Measurements from ENCODE around the gene SEPTIN8.

SEPTIN8 gene, protein sequence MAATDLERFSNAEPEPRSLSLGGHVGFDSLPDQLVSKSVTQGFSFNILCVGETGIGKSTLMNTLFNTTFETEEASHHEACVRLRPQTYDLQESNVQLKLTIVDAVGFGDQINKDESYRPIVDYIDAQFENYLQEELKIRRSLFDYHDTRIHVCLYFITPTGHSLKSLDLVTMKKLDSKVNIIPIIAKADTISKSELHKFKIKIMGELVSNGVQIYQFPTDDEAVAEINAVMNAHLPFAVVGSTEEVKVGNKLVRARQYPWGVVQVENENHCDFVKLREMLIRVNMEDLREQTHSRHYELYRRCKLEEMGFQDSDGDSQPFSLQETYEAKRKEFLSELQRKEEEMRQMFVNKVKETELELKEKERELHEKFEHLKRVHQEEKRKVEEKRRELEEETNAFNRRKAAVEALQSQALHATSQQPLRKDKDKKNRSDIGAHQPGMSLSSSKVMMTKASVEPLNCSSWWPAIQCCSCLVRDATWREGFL

GRCh38 chr5:132777209-132778069 lies at the start of gene SEPTIN8:
Gene SEPTIN8, minus strand, starts transcription at chr5:132777239. Its CDS starts 102 bp downstream, at chr5:132777137.
- peak; percentile 36 to 52 for DNase-seq

DNA sequence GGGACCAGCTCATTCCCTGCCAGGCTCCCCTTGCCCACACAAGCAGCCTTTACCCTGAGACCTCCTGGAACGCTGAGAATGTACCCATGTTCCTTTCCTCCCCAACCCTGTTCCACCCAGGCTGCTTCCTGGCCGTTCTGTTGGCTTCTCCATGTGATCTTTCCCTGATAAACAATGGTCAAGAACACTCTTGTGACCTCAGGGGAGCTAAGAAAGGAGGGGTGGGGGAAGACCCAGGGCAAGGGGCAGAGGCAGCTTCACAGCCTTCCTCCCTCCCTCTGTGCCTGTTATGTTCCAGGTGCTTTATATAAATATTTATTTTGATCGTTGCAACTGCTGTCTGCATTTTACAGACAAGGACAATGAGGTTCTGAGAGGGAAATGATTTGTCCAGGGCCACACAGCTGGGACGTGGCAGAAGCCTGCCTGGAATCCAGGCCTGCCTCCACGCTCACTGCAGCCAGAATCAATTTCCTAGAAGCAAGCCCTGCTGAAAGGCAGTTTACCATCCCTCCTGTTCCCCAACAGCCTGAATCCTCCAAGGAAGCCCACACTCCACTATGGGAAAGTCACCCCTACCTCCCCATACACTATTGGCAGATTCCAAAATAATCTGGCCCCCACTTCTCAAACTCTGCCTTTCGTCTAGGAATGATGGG lies 49.5 kb upstream of the SEPTIN8 start:
- no peak for DNase-seq

DNA sequence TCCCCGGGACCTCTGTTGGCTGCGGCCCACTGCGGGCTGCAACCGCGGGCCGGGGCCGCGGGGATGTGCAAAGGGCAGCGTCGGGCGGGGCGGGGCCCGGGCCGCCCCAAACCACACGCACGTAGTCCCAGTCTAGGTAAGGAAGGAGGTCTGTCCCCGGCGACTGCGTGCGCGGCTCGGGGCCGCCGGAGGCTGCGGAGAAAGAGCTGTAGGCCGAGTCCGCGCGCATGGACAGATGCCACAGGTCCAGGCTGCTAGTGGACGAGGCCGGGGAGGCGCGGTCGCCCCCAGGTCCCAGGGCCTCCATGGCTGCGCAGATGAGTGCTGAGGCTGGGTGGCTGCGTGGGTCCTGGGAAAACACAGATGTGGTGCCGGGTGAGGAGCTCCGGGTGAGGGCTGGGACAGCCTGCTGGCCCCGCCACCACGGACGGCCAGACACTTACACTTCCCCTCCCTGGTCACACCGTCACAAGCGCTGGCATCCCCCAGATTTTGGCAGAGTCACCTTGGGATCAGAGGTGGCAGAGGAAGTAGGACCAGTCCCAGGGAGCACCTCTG lies 48.9 kb upstream of the SEPTIN8 start:
- peak in 1 of 2 donors; percentile 20 for DNase-seq

DNA sequence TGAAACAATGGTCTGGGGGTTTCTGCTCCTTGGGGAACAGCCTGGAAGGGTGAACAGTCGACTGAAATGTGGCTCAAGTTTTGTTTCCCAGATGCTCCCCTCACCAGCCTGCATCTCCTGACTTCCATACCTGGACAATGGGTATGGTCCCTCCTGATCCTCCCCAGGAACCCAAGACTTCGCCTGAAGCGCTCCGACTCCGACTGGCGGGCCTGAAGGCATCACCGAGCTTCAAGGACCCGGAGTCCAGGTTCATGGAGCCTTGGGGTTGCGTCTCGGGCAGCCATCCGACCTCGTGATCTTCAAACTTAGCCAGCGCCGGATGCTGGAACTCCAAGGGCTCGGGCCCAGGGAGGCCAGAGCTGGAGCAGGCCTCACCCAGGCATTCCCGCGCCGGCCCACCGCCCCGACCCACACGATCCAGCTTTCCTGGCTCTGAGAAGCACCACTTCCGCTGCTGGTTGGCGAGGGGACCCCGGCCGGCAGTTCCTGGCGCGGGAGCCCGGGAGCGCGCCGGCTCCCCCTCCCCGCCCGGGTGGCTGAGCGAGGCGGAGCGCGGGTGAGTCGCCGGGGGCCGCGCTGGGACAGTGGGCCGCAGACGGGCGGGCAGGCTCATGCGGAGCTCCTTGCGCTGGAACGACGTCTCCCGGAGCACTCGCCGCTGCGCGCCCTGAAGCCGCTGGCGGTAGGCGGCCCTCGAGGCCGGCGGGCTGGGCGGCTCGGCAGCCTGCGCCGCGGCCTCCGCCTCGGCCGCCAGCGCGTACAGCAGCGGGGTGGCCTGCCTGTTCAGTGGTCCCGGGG lies 48.2 kb upstream of the SEPTIN8 start:
- DNase-seq = no peak

- DNase-seq = no peak
Observed at GRCh38 chr5:132824426-132824825, 47.4 kb upstream of the SEPTIN8 start.

GRCh38 chr5:132823481-132824050 lies 46.5 kb upstream of the SEPTIN8 start:
- no peak for DNase-seq

DNA sequence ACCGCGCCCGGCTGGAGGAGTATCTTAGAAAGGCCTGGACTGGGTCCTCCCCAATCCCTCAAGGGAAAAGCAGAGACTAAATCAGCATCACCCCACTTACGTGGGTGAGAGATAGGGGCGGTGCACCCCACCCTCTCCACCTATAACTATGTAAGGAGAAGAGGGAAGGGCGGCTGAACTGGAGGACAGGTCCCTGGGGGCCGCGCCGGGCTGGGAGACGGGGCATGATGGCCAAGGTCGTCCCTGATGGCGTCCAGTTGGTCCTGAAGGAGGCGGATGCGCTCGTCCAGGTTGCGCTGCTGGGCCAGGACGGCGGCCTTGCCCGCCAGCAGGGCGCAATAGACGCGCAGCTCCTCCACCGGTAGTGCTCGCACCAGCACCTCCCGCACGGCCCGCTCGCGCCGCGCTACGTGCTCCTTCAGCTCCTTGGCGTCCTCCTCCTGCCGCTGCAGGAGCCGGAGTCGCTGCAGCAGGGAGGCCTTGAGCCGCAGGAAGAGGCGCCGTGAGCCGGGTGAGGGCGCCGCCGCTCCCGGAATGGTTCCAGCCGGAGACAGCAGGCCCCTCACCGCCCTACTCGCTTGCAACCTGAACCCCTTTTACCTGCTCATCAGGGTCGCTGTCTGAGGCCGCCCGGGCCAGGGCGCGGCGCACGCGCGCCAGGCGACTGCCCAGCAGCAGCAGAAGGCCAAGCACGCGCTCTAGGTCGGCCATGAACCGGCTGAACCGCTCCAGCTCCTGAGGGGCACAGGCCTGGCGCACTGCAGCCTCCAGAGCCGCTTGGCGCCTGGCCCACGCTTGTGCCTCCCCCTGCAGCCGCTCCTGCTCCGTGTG lies 45.8 kb upstream of the SEPTIN8 start:
- DNase-seq = no peak

DNA sequence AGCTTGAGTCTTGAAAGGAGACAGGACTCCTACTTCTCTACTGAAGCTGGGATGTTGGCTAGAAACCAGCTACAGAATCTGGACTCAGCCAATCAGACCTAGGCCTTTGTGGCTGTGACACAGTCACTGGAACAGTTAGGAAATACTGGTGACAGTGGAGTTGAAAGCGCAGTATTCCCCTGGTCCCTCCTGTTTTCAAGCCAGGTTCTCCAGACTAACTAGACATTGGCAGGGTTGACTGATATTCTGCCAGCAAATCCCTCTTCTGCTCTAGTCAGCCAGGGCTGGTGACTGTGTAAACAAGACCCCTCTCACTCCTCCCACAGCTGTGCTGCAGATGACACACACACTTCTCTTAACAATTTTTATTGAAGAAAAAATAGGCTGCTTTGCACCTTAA lies 44.8 kb upstream of the SEPTIN8 start:
- no peak for DNase-seq

GRCh38 chr5:132821350-132821749 lies 44.3 kb upstream of the SEPTIN8 start:
- no peak for DNase-seq

- DNase-seq = peak; percentile 85 to 88
Observed at GRCh38 chr5:132820162-132820754, 43.2 kb upstream of the SEPTIN8 start.

DNA sequence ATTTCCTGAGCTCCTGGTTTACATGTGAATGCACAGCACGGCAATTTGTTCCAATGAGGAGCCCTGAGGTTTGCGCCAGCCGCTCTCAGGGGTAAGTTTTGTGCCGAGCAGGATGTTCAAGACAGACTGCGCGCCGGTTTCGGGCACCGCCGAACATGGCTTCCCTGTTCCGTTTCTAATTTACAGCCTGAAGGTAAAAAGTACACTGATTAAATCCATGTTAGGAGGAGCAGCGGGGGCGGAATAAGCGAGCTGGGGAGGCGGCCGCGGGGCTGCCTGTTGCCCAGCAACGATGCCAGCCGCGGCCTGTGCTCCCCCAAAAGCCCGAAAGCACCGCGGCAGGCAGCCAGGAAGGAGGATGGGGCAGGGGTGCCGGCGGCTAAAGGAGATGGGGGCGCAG lies 42.4 kb upstream of the SEPTIN8 start:
- no peak for DNase-seq

DNA sequence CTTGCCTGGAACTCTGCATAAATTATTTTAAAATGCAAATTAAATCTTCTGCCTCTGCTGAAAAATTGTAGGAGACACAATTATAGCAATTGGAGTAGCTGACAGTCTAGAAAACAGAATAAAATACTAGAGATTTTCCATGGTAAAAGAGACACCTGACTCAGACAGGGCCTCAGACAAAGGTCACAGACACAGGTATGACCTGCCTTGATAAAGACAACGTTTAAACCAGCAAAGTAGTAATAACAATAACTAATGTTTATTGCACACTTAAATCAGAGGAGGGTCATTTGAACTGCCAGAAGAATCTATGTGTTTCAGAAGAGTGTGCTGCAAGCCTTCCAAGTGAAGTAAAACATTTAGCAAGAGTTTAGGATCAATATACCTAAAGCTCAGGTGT lies 40.0 kb upstream of the SEPTIN8 start:
- DNase-seq = no peak

- DNase-seq = no peak
Observed at GRCh38 chr5:132816554-132816953, 39.5 kb upstream of the SEPTIN8 start.

- no peak for DNase-seq
Observed at GRCh38 chr5:132816083-132816482, 39.0 kb upstream of the SEPTIN8 start.

- no peak for DNase-seq
Observed at GRCh38 chr5:132815454-132815853, 38.4 kb upstream of the SEPTIN8 start.

GRCh38 chr5:132814503-132815294 lies 37.7 kb upstream of the SEPTIN8 start:
- no peak for DNase-seq

DNA sequence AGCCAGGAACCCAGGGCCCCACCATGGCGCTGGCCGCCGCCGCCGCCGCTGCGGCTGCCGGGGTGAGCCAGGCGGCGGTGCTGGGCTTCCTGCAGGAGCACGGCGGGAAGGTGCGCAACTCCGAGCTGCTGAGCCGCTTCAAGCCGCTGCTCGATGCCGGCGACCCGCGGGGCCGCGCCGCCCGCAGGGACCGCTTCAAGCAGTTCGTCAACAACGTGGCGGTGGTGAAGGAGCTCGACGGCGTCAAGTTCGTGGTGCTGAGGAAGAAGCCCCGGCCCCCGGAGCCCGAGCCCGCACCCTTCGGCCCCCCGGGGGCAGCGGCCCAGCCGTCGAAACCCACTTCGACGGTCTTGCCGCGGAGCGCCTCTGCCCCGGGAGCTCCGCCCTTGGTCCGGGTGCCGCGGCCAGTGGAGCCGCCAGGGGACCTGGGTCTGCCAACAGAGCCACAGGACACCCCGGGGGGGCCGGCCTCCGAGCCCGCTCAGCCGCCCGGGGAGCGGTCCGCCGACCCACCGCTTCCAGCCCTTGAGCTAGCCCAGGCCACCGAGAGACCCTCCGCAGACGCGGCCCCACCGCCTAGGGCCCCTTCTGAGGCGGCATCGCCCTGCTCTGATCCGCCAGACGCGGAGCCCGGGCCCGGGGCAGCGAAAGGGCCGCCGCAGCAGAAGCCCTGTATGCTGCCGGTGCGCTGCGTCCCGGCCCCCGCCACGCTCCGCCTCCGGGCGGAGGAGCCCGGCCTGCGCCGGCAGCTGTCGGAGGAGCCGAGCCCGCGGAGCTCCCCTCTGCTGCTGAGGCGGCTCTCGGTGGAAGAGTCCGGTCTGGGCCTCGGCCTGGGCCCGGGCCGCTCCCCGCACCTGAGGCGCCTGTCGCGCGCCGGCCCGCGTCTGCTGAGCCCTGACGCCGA lies 36.8 kb upstream of the SEPTIN8 start:
- peak in 1 of 2 donors; percentile 31 for DNase-seq
